Posterior cingulate gyrus (tissue), 11 donors: ENCODE data around the gene CACNB2.
"Not testable (repeated sequence)": the region's sequence is repeated elsewhere in the genome, so short reads cannot be mapped to it uniquely, and the experiment has no call there.

ENCODE experiments used
- DNase-seq, 10 donors: peaks; one replicate each; pipeline versions ENCODE4 v3.0.0 to v3.0.0-alpha.2; 2020 to 2021; ENCODE audit warnings: mixed read lengths in 3 of 10
- intact Hi-C: fragments of 100-400 bp; cut with DNase I; formaldehyde crosslinking; loops from one replicate; pipeline ENCODE4 v1.15.1; 2023

CACNB2 gene

DNA sequence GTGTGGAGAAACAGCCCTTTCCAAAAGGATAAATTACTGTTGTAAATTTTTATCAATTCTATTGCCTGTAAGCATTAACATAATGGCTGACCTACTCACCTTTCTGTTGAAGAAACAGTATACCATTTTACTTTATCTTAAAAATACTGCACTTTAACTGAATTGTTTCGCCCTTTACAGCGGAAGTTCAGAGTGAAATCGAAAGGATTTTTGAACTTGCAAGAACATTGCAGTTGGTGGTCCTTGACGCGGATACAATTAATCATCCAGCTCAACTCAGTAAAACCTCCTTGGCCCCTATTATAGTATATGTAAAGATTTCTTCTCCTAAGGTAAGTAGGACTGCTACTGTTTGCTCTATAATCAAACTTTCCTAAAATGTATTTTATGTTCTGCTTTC lies 393.7 kb downstream of the CACNB2 start:
- no peak for DNase-seq

DNA sequence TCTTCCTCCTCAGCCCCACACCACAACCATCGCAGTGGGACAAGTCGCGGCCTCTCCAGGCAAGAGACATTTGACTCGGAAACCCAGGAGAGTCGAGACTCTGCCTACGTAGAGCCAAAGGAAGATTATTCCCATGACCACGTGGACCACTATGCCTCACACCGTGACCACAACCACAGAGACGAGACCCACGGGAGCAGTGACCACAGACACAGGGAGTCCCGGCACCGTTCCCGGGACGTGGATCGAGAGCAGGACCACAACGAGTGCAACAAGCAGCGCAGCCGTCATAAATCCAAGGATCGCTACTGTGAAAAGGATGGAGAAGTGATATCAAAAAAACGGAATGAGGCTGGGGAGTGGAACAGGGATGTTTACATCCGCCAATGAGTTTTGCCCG lies 399.1 kb downstream of the CACNB2 start:
- peak in 3 of 10 donors; percentile 49 to 66 (median 56) for DNase-seq
- intact Hi-C loops = no loop called here

More for the DNA sequence above, 393.7 kb downstream of the CACNB2 start:
- intact Hi-C loops = no loop called here

DNA sequence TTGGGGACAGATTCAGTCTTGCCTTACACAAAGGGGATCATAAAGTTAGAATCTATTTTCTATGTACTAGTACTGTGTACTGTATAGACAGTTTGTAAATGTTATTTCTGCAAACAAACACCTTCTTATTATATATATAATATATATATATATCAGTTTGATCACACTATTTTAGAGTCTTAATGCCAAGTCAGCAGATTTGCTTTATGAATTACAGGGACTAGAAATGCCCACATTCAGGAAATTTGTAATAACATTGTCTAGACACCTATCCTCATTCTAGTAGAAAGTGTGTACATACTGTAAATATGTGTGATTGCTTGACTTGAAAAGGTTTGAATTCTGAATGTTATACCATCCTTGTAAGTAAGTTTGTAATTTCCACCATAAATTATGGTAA lies 400.0 kb downstream of the CACNB2 start:
- DNase-seq = no peak
- intact Hi-C loops = no loop called here

DNA sequence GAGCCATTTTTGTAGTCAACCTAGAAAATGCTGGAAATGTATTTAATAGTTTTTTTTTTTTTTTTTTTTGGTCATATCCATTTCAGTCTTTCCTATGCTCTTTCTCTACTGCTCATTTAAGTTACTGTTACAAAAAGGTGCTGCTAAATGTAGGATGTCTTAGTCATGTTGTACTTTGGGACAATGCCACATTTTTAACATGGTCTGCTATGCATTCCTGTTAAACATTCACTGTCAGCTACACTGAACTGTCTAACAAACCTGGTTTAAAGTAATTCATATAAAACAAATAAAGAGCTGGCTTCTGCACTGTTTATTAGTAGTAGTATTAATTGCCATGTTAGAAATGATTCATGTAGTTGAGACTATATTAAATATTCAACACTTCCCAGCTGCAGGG lies 402.6 kb downstream of the CACNB2 start:
- no peak for DNase-seq
- intact Hi-C loops = no loop called here

DNA sequence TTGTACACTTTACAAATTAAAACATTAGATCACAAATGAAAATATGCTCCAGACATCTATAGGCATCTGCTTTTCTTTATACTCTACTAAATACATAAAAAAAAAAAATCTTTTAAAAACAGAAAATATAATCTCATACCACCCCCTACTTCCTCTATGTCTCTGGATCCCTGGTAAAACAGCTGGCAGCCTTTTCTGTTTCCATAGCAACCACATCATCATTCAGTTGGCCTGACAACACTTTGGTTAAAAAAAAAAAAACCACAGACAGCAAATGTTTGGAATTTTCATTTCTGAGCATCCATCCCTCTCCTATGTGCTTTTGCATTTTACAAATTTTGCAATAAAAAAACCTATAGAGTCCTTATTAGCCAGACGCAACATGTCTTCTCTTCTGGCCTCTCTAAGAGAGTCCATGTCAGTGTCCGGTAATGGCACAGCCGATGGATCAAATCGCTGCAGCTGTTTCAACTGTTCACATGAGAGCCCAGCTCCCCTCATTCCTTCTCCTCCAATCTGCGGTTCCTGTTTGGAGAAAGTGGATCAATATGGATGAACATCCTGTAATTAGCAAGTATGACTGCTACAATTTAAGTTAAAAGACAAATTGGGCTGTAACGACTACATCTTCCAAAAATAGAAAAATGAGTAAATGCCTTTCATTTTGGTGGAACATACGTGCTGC lies 405.5 kb downstream of the CACNB2 start:
- intact Hi-C loops = no loop called here
- DNase-seq = no peak

DNA sequence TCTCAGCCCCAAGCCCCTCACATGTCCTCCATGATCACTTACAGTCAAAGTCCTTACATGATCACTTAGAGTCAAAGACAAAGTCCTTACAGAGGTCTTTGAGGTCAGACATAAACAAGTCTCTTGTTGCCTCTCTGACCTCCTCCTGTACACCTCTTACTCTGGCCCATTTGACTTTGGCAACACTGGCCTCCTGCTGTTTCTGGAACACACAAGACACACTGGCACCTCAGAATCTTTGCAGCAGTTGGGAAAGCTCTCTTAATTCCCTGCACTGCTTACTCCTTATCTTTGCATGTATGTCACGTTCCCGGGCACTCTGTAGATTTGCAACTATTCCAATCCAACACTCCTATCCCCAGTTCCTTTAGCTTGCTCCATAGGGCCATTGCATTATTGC lies 408.9 kb downstream of the CACNB2 start:
- DNase-seq = no peak
- intact Hi-C loops = no loop called here

DNA sequence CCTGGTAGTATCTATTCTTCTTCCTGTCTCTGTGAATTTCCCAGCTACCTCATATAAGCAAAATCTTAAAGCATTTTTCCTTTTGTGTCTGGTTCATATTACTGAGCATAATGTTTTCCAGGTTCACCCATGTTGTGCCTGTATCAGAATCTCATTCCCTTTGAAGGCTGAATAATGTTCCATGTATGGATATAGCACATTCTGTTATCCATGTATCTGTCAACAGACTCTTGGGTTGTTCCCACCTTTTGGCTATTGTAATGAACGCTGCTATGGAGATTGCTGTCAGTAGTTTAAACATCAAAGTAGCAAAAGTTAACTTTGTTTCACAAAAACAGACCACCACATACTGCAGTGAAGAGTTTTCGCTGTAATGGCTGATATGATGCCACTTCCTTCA lies 411.2 kb downstream of the CACNB2 start:
- no peak for DNase-seq
- intact Hi-C loops = no loop called here

DNA sequence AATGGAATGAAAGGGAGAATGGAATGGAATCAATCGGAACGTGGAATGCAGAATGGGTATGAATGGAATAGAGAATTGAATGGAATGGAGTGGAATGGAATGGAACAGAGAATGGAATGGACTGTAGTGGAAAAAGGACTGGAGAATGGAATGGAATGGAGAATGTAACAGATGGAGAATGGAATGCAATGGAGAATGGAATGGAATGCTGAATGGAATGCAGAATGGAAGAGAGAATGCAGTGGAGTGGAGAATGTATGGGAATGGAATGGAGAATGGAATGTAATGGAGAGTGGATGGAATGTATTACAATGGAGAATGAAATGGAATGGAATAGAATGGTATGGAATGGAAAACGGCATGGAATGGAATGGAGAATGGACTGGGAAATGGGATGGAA lies 414.3 kb downstream of the CACNB2 start:
- no peak for DNase-seq
- intact Hi-C loops = no loop called here

DNA sequence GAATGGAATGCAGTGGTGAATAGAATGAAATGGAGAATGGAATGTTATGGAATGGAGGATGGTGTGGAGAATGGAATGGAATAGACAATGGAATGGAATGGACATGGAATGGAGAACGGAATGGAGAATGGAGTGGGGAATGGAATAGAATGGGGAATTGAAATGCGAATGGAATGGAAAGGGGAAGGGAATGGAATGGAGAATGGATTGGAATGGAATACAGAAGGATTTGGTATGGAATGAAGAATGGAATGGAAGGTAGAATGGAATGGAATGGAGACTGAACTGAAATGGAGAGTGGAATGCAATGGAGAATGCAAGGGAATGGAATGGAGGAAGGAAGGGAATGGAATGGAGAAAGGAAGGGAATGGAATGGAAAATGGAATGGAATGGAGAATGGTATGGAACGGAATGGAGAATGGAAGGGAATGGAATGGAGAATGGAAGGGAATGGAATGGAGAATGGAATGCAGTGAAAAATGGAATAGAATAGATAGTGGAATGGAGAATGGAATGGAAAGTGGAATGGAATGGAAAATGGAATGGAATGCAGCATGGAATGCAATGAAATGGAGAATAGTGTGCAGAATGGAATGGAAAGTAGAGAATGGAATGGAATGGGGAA lies 416.4 kb downstream of the CACNB2 start:
- intact Hi-C loops = no loop called here
- DNase-seq = no peak

DNA sequence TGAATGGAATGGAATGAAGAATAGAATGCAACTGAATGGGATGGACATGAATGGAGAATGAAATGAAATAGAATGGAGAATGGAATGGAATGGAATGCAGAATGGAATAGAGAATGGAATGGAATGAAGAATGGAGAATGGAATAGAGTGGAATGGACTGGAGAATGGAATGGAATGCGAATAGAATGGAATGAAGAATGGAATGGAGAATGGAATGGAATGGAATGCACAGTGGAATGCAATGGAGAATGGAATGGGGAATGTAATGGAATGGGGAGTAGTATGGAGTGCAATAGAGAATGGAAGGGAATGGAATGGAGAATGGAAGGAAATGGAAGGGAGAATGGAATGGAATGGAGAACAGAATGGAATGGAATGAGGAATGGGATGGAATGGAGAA lies 417.7 kb downstream of the CACNB2 start:
- DNase-seq = no peak
- intact Hi-C loops = no loop called here

DNA sequence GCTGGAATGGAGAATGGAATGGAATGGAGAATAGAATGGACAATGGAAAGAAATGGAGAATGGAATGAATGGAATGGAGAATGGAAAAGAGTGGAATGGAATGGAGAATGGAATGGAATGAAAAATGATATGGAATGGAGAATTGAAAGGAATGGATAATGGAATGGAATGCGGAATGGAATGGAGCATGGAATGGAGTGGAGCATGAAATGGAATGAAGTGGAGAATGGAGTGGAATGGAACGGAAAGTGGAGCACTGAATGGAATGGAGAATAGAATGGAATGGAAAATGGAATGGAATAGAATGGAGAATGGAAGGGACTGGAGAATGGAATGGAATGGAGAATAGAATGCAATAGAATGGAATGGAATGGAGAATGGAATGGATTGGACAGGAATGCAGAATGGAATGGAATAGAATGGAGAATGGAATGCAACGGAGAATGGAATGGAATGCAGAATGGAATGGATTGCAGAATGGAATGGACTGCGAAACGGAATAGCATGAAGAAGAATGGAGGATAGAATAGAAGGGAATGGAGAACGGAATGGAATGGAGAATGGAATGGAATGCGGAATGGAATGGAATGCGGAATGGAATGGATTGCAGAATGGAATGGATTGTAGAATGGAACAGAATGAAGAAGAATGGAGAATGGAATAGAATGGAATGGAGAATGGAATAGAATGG lies 421.8 kb downstream of the CACNB2 start:
- no peak for DNase-seq
- intact Hi-C loops = no loop called here

DNA sequence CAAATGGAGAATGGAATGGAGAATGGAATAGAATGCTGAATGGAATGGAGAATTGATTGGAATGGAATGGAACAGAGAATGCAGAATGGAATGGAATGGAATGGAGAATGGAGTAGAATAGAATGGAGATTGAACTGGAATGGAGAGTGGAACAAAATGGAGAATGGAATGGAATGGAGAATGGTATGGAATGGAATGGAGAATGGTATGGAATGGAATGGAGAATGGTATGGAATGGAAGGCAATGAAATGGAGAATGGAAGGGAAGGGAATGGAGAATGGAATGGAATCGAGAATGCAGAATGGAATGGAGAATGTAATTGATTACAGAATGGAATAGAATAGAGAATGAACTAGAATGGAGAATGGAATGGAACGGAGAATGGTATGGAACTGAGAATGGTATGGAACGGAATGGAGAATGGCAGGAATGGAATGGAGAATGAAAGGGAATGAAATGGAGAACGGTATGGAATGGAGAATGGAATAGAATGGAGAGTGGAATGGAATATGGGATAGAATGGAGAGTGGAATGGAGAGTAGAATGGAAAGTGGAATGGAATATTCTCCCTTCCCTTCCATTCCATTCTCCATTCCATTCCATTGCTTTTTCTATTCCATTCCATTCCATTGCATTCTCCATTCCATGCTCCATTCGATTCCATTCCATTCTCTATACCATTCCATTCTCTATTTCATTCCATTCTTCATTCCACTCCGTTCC lies 422.9 kb downstream of the CACNB2 start:
- DNase-seq = no peak
- intact Hi-C loops = no loop called here

DNA sequence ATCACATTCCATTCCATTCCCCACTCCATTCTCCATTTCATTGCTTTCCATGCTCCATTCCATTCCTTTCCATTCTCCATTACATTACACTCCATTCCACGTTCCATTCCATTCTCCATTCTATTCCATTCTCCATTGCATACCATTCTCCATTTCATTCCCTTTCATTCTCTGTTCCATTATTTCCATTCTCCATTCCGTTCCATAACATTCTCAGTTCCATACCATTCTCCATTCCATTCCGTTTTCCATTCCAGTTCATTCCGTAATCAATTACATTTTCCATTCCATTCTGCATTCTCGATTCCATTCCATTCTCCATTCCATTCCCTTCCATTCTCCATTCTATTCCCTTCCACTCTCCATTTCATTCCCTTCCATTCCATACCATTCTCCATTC lies 424.8 kb downstream of the CACNB2 start:
- intact Hi-C loops = no loop called here
- no peak for DNase-seq

DNA sequence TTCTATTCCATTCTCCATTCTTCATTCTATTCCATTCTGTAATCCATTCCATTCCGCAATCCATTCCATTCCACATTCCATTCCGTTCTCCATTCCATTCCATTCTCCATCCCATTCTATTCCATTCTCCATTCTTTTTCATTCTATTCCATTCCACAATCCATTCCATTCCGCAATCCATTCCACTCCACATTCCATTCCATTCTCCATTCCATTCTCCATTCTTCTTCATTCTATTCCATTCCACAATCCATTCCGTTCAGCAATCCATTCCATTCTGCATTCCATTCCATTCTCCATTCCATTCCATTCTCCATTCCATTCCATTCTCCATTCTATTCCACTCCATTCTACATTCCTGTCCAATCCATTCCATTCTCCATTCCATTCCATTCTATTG lies 426.0 kb downstream of the CACNB2 start:
- no peak for DNase-seq
- intact Hi-C loops = no loop called here

DNA sequence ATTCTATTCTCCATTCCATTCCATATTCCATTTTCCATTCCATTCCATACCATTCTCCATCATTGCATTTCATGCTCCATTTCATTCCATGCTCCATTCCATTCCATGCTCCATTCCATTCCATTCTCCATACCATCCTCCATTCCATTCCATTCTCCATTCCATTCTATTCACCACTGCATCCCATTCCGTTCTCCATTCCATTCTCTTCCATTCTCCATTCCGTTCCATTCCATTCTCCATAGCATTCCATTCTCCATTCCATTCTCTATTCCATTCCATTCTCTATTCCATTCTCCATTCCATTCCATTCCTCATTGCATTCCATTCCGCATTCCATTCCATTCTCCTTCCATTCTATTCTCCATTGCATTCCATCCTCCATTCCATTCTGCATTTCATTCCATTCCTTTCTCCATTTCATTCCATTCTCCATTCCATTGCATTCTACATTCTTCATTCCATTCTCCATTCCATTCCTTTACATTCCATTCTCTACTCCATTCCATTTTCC lies 427.2 kb downstream of the CACNB2 start:
- intact Hi-C loops = no loop called here
- DNase-seq = no peak

DNA sequence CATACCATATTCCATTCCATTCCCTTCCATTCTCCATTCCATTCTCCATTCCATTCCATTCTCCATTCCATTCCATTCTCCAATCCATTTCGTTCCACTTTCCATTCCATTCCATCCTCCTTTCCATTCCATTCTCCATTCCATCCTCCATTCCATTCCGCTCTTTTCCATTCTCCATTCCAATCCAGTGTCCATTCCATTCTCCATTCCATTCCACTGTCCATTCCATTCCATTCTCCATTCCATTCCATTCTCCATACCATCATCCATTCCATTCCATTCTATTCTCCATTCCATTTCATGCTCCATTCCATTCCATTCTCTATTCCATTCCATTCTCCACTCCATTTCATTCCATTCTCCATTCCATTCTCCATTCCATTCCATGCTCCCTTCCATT lies 430.2 kb downstream of the CACNB2 start:
- DNase-seq, intact Hi-C loops: not testable (repeated sequence)

DNA sequence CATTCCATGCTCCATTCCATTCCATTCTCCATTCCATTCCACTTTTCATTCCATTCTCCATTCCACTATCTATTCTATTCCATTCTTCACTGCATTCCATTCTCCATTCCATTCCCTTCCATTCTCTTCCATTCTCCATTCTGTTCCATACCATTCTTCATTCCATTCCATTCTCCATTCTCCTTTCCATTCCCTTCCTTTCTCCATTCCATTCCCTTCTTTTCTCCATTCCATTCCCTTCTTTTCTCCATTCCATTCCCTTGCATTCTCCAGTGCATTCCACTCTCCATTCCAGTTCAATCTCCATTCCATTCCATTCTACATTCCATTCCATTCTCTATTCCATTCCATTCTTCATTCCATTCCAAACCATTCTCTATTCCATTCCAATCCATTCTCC lies 430.9 kb downstream of the CACNB2 start:
- intact Hi-C loops = no loop called here

DNA sequence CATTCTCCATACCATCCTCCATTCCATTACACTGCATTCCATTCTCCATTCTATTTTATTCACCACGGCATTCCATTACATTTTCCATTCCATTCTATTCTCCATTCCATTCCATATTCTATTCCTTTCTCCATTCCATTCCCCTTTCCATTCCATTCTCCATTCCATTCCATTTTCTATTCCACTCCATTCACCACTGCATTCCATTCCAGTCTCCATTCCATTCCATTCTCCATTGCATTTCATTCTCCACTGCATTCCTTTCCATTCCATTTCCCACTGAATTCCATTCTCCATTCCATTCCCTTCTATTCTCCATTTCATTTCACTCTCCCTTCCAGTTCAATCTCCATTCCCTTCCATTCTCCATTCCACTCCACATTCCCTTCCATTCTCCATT lies 431.6 kb downstream of the CACNB2 start:
- intact Hi-C loops = no loop called here
- no peak for DNase-seq

More for the DNA sequence above, 430.9 kb downstream of the CACNB2 start:
- DNase-seq = no peak

DNA sequence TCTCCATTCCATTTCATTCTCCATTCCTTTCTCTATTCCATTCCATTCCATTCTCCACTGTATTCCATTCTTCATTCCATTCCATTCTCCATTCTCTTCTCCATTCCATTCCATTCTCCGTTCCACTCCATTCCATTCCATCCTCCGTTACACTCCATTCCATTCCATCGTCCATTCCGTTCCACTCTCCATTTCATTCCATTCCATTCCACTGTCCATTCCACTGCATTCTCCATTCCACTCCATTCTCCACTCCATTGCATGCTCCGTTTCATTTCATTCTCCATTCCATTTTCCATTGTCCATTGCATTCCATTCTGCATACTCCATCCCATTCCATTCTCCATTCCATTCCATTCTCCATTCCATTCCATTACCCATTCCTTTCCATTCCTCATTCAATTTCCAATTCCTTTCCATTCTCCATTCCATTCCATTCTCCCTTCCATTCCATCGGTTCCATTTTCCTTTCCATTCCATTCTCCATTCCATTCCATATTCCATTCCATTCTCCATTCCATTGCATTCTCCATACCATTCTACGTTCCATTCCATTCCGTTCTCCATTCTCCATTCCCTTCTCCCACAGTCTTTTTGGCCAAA lies 432.8 kb downstream of the CACNB2 start:
- intact Hi-C loops = no loop called here
- no peak for DNase-seq

DNA sequence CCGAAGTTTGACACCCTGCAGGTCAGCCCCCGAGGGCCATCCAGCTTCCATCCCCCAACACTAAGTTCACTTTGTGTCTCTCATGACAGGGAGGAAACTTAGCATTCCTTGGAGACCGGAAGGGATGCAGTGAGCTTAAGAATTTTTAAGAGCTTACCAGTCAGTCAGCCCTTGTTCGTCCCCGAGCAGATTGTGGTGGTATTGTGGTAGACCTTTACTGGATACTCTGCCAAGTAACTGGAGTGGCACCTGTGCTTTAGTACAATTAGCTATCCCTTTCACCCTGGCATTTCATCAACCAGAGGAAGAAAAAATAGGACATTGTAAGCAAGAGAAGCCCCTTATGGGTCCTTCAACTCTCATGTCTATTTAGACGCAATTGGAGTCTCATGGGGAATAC lies 436.4 kb downstream of the CACNB2 start:
- intact Hi-C loops = no loop called here
- no peak for DNase-seq
